Measurements from ENCODE around the gene TGFBR3L.

DNA sequence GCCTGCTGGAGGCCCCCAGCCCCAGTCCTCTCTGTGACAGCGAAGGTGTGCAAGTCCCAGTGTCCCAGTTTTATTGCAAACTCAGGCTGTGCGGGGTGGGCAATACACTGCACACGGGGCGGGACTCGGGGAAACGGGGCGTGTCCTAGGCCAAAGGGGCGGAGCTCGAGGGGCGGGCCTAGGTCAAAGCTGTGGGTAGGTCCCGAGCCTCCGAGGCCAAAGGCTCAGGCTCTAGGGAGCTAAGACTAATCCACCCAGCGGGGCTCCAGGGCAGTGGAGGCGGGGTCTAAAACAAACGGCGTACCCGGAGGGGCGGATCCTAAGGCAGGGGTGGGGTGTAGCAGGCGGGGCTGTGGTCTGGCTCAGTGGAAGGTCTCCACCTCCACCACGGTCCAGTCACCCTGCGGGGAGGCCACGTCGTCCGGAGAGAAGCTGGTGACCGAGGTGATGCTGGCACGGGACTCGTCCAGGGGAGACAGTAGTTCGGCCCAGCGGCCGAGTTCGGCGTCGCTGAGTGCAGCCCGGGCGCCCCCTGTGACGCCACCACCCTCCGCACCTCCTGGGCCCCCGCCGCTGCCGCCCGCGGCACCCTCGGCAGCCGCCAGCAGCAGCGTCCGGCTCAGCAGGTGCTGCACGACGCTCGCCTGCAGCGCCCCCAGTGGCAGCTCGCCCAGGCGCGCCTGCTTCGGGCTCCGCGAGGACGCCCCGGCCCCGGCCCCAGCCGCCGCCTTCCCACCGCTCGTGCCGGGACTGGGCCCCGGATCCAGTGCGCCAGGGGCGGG is 45.8 kb upstream of the TGFBR3L start:
- TF ChIP-seq, protein P1, sequence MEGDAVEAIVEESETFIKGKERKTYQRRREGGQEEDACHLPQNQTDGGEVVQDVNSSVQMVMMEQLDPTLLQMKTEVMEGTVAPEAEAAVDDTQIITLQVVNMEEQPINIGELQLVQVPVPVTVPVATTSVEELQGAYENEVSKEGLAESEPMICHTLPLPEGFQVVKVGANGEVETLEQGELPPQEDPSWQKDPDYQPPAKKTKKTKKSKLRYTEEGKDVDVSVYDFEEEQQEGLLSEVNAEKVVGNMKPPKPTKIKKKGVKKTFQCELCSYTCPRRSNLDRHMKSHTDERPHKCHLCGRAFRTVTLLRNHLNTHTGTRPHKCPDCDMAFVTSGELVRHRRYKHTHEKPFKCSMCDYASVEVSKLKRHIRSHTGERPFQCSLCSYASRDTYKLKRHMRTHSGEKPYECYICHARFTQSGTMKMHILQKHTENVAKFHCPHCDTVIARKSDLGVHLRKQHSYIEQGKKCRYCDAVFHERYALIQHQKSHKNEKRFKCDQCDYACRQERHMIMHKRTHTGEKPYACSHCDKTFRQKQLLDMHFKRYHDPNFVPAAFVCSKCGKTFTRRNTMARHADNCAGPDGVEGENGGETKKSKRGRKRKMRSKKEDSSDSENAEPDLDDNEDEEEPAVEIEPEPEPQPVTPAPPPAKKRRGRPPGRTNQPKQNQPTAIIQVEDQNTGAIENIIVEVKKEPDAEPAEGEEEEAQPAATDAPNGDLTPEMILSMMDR (IDR thresholded peaks at IDR 0.05), result peak; percentile 95
- no peak for TF ChIP-seq ZFX (IDR thresholded peaks at IDR 0.05; ENCODE audit: borderline replicate concordance)

Measured in 22Rv1 (cell line).